HG03432 (cell line): ENCODE measurements around the gene SMLR1.
"Not testable (repeated sequence)": the region's sequence is repeated elsewhere in the genome, so short reads cannot be mapped to it uniquely, and the experiment has no call there.

Source experiments
- ATAC-seq: cut with Tn5 transposase; IDR thresholded peaks from one replicate; pipeline ENCODE4 v1.9.1; 2021; ENCODE audit warnings: mild to moderate bottlenecking, moderate library complexity; ENCODE audit not compliant: unreplicated experiment

SMLR1 gene

DNA sequence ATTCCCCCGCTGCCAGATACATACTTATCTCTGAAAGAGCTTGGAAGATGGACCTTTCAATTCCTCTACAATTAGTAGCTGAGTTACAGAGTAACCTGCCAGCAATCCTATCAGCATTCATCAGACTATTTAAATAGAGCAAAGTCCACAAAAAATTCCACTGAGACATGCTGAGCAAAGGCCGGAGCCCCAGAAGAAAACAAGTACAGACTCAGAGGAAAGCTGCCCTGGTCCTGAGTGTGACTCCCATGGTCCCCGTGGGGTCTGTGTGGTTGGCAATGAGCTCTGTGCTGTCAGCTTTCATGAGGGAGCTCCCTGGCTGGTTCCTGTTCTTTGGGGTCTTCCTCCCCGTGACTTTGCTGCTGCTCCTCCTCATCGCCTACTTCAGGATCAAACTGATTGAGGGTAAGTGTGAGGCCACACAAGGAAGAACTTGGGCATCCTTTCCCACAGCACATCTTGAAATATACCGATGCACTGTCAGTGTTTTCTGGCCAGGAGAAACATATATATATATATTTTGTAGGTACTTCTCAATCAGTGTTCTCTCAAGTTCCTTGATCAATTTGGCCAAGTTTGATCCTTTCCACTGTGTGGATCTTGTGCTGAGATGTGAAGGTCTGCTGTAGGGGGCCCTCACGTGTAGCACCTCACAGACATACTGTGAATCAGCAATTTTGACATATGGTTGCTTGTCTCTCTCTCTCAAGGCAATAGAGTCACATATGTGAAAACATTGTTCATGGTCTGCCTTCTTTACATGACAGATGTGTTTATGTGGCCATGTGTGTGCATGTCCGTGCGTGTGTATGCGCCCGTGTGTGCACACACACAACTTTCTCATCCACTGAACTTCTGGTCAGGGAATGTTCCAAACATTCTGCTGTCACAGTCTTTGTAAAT is at the start of gene SMLR1:
TSS of gene SMLR1 (plus strand) at position 160 of the 903 bp plus-strand sequence. CDS start at position 168, 8 bp downstream.
- ATAC-seq, result no peak

GRCh38 chr6:130778946-130779657 is 48.1 kb upstream of the SMLR1 start:
- ATAC-seq, result no peak

GRCh38 chr6:130779658-130780033 is 47.6 kb upstream of the SMLR1 start:
- no peak for ATAC-seq

DNA sequence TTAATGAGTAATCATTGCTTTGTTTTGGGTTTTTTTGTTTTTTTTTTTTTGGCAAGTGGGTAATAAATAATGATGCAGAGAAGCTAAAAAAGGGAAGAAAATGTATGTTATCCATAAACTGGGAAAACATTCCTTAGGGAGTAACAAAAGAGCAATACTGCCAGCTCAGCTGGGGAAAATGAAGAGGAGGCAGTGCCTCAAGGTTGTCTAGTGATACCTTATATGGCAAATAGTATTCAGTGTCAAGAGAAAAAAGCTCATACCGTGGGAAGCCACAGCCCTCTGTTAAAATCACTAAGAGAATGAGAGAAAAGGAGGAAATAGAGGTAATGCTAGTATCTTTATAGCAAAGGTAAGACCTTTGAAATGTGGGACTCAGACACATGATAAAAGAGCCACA is 47.1 kb upstream of the SMLR1 start:
- ATAC-seq, result no peak

DNA sequence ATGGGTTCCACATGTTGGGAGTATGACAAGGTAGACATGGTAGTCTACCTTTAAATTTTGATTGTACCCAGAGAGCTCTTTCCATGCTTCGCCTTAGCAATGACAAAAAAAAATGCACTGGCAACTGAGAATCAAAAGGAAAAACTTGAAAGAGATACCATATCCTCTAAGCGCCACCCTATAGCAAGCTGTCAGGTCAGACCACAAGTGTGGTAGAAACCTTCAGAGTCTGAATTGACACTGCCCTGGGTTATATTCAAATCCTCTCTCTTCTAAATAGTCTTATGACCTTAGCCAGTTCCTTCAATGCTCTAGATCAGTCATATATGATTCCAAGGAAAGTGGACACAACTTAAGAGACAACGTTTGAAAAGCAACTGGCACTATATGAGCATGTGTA is 45.6 kb upstream of the SMLR1 start:
- no peak for ATAC-seq

DNA sequence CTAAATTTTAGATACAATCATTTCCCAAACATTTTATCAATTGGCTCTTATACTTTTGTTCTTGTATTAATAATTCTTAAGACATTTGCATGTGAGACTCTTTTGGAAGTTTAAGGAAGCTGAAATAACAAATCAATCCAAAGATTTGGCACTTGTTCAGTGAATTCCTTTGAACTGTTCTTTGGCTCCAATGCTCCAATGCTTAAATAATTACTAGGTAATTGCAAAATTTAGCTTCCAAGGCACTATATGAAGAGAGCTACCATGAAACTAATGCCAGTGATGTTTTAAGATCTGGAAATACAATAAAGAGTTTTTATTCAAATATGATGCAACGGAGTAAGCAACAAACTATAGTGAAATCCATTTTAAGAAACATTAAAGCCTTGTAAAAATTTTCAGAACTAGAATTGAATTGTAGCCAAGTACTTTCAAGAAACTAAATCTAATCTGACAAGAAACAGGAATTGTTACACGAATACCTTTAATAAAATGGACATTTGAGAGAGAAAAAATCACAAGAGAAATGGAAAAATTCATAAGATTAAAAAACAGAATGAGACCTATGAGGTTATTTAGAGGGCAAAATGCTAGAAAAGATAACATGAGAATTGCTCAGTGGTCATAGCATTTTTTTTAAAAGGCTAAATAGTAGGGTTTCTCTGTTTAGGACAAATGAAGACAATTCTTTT is 43.6 kb upstream of the SMLR1 start:
- ATAC-seq, result no peak

DNA sequence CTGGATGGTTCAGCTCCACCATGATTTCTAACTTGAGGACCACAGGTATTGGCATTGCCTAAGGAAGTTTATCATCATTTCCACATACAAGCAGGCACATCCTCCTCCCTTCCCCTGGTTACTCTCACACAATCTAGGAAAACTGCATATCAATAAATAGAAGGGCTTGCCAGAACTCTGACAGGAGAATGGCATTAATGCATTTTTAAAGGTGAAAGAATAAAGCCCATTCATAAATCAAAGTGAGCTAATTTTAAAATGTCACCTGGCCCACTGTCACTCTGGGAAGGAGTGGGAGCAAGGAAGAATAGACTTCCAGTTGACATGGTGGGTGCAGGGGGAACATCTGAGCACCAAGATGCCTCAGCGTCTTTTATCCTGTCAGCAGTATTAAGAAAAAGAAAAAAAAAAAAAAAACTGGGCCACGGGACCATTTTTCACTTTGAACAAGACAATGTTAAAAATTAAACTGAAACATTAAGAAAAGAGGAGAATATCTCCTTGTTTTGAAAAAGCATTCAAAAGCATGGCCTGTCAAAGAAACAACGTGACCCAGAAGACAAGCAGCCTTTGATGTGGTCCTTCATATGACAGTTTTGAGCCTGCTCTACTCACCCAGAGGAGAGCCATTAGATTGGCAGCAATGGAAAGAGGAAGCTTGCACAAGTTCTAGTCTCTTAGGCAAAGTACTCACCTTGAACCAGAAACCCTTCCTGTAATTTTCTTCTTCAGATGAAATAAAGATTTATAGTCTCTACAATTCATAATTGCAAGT is 39.3 kb upstream of the SMLR1 start:
- peak; percentile 64 for ATAC-seq

DNA sequence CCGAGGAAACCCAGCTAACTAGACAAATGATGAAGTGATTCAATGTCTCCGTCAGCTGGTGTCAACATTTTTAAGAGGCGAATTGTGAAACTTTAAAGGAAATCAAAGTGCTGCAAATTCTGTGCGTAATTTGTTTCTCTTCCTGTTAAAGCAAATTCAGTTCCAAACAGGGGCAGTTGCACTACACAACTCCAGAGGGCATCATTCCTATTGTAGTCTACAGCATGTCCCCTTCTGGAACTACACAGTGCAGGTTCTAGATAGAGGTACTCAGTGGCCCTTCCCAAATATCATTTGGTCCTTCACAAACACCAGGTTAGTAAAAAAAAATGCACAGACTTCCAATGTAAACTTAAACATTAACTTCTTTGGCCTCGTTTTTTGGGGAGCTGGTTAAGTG is 38.3 kb upstream of the SMLR1 start:
- ATAC-seq, result no peak

DNA sequence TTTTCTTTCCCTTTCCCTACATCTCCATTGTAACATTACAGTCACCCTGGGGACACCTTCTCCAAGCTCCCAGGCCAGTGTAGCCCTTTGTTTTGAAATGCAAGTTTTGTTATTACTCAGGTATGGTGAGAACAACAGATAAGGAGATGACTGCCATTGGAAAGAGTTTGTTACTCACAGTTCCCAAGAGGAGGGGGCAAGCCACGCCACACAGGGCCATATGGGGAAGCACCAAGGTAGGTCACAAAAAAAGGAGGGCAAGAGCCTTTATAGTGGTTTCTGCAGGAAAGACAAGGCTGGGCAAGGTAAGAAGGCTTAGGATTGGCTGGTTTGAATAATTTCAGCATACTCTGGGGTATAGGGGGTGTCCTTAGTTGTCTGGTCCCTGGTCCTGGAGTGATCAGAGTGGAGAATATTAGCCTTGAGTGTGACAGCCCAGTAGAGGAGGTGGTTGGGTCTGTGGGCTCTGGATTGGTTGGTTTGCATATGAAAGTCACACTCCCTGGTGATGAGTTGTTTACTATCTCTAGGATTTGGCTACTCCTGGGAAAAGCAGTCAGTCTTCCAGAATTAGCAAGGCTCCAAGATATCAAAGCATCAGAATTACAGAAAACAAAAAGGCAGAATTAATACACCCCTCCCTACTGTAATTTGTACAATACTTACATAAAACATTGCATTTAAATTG is 33.1 kb upstream of the SMLR1 start:
- no peak for ATAC-seq

DNA sequence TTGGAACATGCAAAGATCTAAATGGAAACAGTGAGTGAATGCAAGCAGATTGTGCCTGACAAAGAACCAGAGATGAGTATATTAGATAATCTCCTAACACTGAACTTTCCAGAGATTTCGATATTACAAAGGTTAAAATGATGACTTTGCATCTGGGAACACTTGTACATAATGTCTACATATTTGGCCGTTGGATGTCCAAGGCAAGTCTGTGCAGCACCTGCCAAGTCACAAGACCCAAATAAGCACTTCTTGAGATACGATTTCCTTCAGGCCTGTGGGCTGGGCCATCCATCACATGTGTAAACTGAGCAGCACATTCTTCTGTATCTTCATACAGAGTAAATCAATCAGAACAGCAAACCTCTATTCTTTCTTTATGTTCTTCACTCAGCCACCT is 32.5 kb upstream of the SMLR1 start:
- ATAC-seq, result no peak

DNA sequence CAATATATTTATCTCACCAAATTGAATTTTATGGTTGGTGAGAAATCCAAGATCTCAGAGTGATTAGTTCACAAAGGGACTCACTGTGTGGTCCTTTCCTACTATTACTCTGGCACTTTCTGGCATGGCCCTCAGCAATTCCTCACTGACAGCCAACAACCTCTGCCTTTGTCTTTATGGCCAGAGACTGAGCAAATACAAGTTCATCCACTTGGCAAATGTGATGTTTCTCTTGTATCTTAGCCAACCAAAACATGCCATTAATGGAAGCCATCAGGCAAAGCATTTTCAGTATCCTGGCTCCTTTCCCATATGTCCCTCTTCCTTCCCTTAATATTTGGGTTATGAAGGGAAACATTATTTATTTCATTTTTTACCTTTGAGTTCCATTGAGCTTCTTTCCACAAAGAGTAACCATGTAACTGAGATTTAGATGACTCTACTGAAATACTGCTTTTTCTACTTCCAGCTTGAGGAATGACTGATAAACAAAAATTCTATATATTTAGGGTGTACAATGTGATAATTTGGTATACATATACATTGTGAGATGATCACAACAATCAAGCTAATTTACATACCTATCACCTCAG is 30.8 kb upstream of the SMLR1 start:
- no peak for ATAC-seq

GRCh38 chr6:130797061-130797460 is 30.1 kb upstream of the SMLR1 start:
- ATAC-seq, result no peak

DNA sequence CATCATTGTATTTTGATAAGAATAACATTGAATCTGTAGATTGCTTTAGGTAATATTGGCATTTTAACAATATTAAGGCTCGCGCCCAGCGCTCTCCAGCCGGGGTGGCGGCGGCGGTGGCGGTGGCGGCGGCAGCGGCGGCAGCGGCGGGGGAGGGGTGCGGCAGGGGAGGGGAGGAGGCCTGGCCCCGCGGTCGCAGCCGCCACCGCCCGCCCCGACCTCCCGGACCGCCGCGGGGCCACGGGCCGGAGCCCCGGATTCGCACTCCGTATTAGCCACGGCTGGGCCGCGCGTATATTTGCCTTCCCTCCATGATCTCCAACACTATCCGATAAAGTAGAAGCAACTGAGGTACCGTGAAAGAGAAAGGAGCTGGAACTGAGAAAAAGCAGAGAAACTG is 25.8 kb upstream of the SMLR1 start:
- not testable (repeated sequence) for ATAC-seq

GRCh38 chr6:130810307-130811030 is 16.7 kb upstream of the SMLR1 start:
- no peak for ATAC-seq

DNA sequence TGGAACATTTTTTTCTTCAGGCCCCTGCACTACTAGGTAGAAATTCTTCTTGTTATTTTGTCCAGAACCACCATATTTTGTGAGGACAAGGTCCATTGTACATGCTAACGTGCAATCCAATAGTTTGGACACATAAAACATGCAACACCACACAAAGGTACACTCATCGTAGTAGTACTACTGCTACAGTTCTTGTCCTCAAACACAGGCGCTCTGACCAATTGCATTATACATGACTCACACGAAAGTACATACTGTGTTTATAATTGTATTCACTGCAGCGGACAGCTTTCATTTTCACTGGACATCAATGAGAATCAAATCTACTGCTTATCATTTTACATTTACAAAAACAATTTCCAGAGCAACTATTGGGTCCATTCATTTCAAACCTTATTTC is 15.3 kb upstream of the SMLR1 start:
- ATAC-seq, result no peak

- ATAC-seq, result no peak
These were observed 12.7 kb upstream of the SMLR1 start for GRCh38 chr6:130814506-130814905.

DNA sequence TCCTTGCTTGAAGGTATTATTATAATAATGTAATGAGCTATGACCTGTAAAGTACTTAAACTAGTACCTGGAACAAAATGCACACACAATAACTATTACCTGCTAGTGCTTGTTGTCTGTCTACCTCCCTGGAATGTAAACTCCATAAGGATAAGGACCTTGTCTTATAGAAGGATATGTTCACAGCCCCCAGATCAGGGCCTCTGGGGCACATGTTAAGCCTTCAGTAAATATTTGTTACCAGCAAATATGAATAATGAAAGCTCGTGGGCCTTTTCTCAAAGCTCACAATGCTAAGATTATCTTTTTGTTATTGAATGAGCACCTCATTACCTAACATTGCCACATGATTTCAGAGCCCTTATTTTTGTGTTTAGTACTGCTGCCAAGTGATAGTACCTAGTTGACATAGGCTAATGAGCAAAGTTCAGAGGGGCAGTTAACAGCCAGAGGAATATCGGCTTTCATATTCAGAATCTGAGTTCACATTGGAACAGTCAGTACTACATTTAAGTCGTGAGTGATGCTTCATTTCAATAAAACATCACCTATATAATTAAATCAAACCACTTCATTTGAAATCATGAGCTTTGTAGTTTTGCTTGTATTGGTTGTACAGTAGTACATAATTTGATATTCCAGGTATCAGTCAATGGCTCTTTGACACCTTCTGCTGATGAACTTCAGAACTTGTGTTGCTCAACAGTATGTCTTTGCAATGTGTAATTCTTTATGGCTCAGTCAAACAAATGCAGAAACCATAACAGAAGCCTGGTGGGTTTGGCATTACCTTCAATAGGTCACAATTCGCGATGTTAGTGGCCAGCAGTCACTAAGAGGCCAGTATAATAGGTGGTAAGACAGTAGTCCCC is 11.8 kb upstream of the SMLR1 start:
- ATAC-seq, result no peak

- ATAC-seq, result no peak
These were observed 4.5 kb upstream of the SMLR1 start for GRCh38 chr6:130822736-130823135.
